Neural progenitor cell (in vitro differentiated cells): ENCODE measurements around the gene GDPD5. TPM values are rescaled to one million over a fixed set of nuclear protein-coding genes. Genes with fewer than 3 reads are reported as not detected.

Experiments used
- DNase-seq: peaks from one replicate; pipeline ENCODE4 v3.0.0-alpha.2; 2016; ENCODE audit warnings: low spot score
- H2AFZ ChIP-seq: fragments of 200-600 bp; sonication (generic); replicated peaks from 2 replicates; pipeline ENCODE4 v1.6.1; 2016; ENCODE audit warnings: antibody characterized with exemption
- H3F3A ChIP-seq: fragments of 200-600 bp; sonication (generic); 2 replicates; pipeline ENCODE4 v1.6.1; 2016; ENCODE audit warnings: antibody characterized with exemption, low read depth
- H3K27ac ChIP-seq: fragments of 200-600 bp; sonication (generic); 2 replicates; pipeline ENCODE4 v1.5.1; 2016; ENCODE audit warnings: mild to moderate bottlenecking
- H3K27me3 ChIP-seq: fragments of 200-600 bp; sonication (generic); 2 replicates; pipeline ENCODE4 v1.6.1; 2016; ENCODE audit warnings: mild to moderate bottlenecking, moderate library complexity
- H3K36me3 ChIP-seq: fragments of 200-600 bp; sonication (generic); 2 replicates; pipeline ENCODE4 v1.5.1; 2016
- H3K4me1 ChIP-seq: fragments of 200-600 bp; sonication (generic); 2 replicates; pipeline ENCODE4 v1.6.1; 2016; ENCODE audit warnings: mixed run types
- H3K4me2 ChIP-seq: fragments of 200-600 bp; sonication (generic); 2 replicates; pipeline ENCODE4 v1.6.1; 2016
- H3K4me3 ChIP-seq: fragments of 200-600 bp; sonication (generic); 2 replicates; pipeline ENCODE4 v1.5.1; 2016
- H3K79me2 ChIP-seq: fragments of 200-600 bp; sonication (generic); 2 replicates; pipeline ENCODE4 v1.6.1; 2016; ENCODE audit warnings: low read depth
- H3K9ac ChIP-seq: fragments of 200-600 bp; sonication (generic); 2 replicates; pipeline ENCODE4 v1.6.1; 2016
- H3K9me3 ChIP-seq: fragments of 200-600 bp; sonication (generic); 2 replicates; pipeline ENCODE4 v1.5.1; 2016; ENCODE audit warnings: low read depth
- H4K20me1 ChIP-seq: fragments of 200-600 bp; sonication (generic); 2 replicates; pipeline ENCODE4 v1.6.1; 2016; ENCODE audit warnings: low read depth
- H3K27ac Mint-ChIP-seq: 3 replicates; pipeline ENCODE4 v1.8.0; 2021; ENCODE audit warnings: mixed read lengths
- H3K27me3 Mint-ChIP-seq: 2 replicates; pipeline ENCODE4 v1.8.0; 2022; ENCODE audit warnings: low read depth, mild to moderate bottlenecking, inconsistent platforms, moderate library complexity, mixed read lengths; ENCODE audit not compliant: insufficient read depth
- H3K36me3 Mint-ChIP-seq: 3 replicates; pipeline ENCODE4 v1.8.0; 2021; ENCODE audit warnings: mixed read lengths
- H3K4me1 Mint-ChIP-seq: 3 replicates; pipeline ENCODE4 v1.8.0; 2021; ENCODE audit warnings: mixed read lengths
- H3K4me3 Mint-ChIP-seq: 3 replicates; pipeline ENCODE4 v1.8.0; 2021; ENCODE audit warnings: mild to moderate bottlenecking, moderate library complexity, mixed read lengths
- H3K9me3 Mint-ChIP-seq: 3 replicates; pipeline ENCODE4 v1.8.0; 2020; ENCODE audit warnings: mixed read lengths
- CTCF ChIP-seq: fragments of 200-600 bp; sonication (generic); IDR thresholded peaks from 2 replicates; pipeline ENCODE4 v1.5.1; 2017; ENCODE audit warnings: antibody characterized with exemption, mild to moderate bottlenecking
- EZH2 ChIP-seq: fragments of 200-600 bp; sonication (generic); IDR thresholded peaks from 2 replicates; pipeline ENCODE4 v1.6.1; 2017; ENCODE audit warnings: antibody characterized with exemption, mild to moderate bottlenecking, moderate library complexity
- EZH2phosphoT487 ChIP-seq: fragments of 200-600 bp; sonication (generic); IDR thresholded peaks from 2 replicates; pipeline ENCODE4 v1.6.1; 2017; ENCODE audit warnings: antibody characterized with exemption
- total RNA-seq: library from RNA; depleted of rRNA; stranded (reverse); fragments of >200 nt; gene quantifications from 2 replicates; pipeline ENCODE4 v1.2.3, GENCODE V29; 2015; ENCODE audit warnings: low replicate concordance

Gene GDPD5
- total RNA-seq, 1 donor from 2014 or later, result 11.3 TPM

- H3K4me3 ChIP-seq, result no peak overlapping the region
- H3K79me2 ChIP-seq, result no peaks in the 10 kb centered on the region
- no peaks in the 10 kb centered on the region for H3K9me3 Mint-ChIP-seq
- no peaks in the 10 kb centered on the region for H3K9me3 ChIP-seq
- H3K4me2 ChIP-seq, result no peak overlapping the region
- no peak overlapping the region for H3K27ac Mint-ChIP-seq
- no peak overlapping the region for H3K4me3 Mint-ChIP-seq
- peaks cover 3% of the 10 kb centered on the region for H3K27me3 Mint-ChIP-seq
- H3K4me1 Mint-ChIP-seq, result peaks cover 4% of the 10 kb centered on the region
- no peaks in the 10 kb centered on the region for H3K36me3 ChIP-seq
- peaks cover 5% of the 10 kb centered on the region for H3K4me1 ChIP-seq
- no peak overlapping the region for H2AFZ ChIP-seq
- H4K20me1 ChIP-seq, result no peaks in the 10 kb centered on the region
- DNase-seq, result no peak
- no peak overlapping the region for H3K27ac ChIP-seq
- H3F3A ChIP-seq, result peaks cover 10% of the 10 kb centered on the region
- H3K36me3 Mint-ChIP-seq, result no peaks in the 10 kb centered on the region
- no peak overlapping the region for H3K9ac ChIP-seq
- TF ChIP-seq EZH2 (no peak), CTCF (no peak), EZH2phosphoT487 (no peak)
- H3K27me3 ChIP-seq, result no peaks in the 10 kb centered on the region
Observed at GRCh38 chr11:75499423-75500190, 26.1 kb downstream of the GDPD5 start.

GRCh38 chr11:75498556-75499255 lies 27.0 kb downstream of the GDPD5 start:
- Histone ChIP-seq H2AFZ (no peak overlapping the region), H3K9me3 (no peaks in the 10 kb centered on the region), H3K79me2 (no peaks in the 10 kb centered on the region), H4K20me1 (no peaks in the 10 kb centered on the region), H3K27me3 (no peaks in the 10 kb centered on the region), H3K4me3 (no peak overlapping the region), H3K9ac (no peak overlapping the region), H3K4me2 (no peak overlapping the region), H3K36me3 (no peaks in the 10 kb centered on the region), H3F3A (peaks cover 10% of the 10 kb centered on the region), H3K4me1 (peaks cover 5% of the 10 kb centered on the region), H3K27ac (no peak overlapping the region)
- H3K36me3 Mint-ChIP-seq, result no peaks in the 10 kb centered on the region
- TF ChIP-seq EZH2 (no peak), EZH2phosphoT487 (no peak)
- no peak for DNase-seq
- no peak overlapping the region for H3K4me3 Mint-ChIP-seq
- H3K9me3 Mint-ChIP-seq, result no peaks in the 10 kb centered on the region
- no peaks in the 10 kb centered on the region for H3K27me3 Mint-ChIP-seq
- H3K27ac Mint-ChIP-seq, result no peak overlapping the region
- peaks cover 4% of the 10 kb centered on the region for H3K4me1 Mint-ChIP-seq

GRCh38 chr11:75497788-75498409 lies 27.8 kb downstream of the GDPD5 start:
- no peak overlapping the region for H3K9ac ChIP-seq
- no peaks in the 10 kb centered on the region for H4K20me1 ChIP-seq
- Mint-ChIP-seq H3K4me1 (peaks cover 7% of the 10 kb centered on the region), H3K27ac (no peak overlapping the region), H3K4me3 (no peak overlapping the region), H3K9me3 (no peaks in the 10 kb centered on the region), H3K36me3 (no peaks in the 10 kb centered on the region), H3K27me3 (no peaks in the 10 kb centered on the region)
- H2AFZ ChIP-seq, result no peak overlapping the region
- H3F3A ChIP-seq, result peaks cover 10% of the 10 kb centered on the region
- H3K4me2 ChIP-seq, result no peak overlapping the region
- no peaks in the 10 kb centered on the region for H3K79me2 ChIP-seq
- DNase-seq, result no peak
- TF ChIP-seq CTCF, result no peak
- TF ChIP-seq EZH2, result no peak
- TF ChIP-seq EZH2phosphoT487, result no peak
- no peaks in the 10 kb centered on the region for H3K9me3 ChIP-seq
- no peaks in the 10 kb centered on the region for H3K36me3 ChIP-seq
- peaks cover 5% of the 10 kb centered on the region for H3K4me1 ChIP-seq
- no peaks in the 10 kb centered on the region for H3K27me3 ChIP-seq
- H3K27ac ChIP-seq, result no peak overlapping the region
- H3K4me3 ChIP-seq, result no peak overlapping the region
